Anterior cingulate cortex (tissue), 58 donors: ENCODE results near the gene LAMA4.

ENCODE experiments used
- DNase-seq, 58 donors: peaks; one replicate each; lab custom pipeline; 2025; lab: John Stamatoyannopoulos, UW

LAMA4 gene

DNA sequence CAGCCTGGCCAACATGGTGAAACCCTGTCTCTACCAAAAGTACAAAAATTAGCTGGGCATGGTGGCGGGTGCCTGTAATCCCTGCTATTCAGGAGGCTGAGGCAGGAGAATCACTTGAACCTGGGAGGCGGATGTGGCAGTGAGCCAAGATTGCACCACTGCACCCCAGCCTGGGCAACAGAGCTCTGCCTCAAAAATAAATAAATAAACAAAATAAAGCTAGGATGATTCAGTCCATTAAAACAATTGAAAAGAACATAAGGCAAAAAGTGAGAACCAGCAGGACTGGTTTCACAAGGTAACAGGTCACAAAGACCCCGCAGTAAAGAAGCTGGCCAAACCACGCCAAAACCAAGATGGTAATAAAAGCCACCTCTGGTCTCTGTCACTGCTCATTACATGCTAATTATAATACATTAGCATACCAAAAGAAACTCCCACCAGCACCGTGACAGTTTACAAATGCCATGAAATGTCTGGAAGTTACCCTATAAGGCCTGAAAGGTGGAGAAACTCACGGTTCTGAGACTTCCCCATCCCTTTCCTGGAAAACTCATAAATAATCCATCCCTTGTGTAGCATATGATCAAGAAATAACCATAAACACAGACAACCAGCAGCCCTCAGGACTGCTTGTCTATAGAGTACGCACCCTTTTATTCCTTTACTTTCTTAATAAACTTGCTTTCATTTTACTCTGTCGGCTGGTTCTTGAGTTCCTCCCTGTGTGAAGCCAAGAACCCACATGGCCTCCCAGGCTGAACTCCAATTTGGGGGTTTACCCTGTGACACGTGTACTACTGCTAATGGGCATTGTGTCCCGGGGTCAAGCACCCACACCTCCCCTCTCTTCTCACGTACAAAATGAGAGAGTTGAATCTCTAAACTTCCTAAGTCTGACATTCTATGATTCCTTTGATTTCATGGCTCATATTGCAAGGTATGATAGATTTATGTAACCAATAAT is 10.2 kb downstream of the LAMA4 start:
- DNase-seq, result peak in 6 of 58 donors; percentile 2 to 34 (median 8)

DNA sequence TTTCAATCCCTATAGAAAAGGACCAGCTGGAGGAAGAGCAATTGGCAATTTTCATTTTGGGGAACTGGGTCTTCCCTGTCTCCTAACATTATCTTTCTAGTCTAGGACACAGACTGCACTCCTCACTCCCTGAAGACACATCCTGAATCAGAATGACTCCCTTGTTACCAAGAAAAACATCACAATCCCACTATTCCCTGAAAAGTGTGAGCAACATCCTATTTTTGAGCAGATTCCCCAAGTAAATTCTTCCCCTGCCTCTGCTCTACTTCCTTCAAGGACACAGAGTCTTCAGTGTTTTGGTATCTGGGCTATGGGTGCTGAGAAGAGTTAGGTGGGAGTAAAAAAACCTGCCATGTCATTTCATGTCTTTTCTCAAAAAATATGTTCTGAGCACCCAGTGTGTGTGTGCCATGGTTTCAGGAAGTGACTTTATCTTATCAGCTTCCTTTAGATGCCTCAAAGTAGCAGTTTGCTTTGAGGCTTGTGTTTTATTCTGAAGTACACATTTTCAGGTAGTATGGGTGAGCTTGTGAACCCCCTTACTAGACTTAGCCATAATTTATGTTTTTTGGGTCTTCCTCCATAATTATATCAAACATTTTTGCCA is 12.4 kb downstream of the LAMA4 start:
- peak in 1 of 58 donors; percentile 29 for DNase-seq

DNA sequence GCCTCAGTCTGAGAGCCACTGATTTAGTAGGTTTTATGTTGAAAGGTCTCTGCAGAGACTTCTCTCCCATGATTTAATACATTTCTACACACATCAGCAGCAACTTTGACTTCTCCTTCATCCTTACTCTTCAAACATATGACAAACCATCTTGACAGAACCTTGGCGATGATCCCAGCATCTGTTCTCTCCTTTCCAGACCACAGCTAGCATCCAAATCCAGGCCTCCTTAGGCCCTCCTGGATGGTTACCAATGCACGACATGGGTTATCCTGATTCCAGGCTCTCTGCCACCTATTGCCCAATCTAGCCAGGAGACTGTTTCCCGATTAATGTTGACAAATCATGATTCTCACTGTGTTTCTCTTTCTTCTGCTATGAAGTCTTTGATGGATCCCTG is 16.8 kb downstream of the LAMA4 start:
- peak in 2 of 58 donors; percentile 9 to 18 for DNase-seq

DNA sequence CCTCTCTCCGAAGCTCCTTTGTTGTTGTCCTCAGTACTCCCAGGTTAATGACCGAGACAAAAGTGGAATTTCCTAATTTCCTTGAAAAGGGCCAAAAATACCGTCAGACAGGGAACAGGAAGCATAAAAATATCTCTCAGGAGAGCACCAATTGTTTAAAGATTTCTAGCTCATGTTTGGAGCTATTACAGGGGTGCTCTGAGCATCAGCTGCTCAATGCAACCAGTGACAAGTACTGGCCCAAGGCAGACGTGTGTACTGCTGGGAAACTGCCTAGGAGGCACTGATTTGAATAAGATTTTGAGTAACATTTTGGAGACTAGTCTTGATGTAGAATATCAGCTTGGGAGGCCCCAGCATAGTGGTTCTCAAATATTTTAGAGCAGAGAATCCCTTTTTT is 17.3 kb downstream of the LAMA4 start:
- no peak for DNase-seq

DNA sequence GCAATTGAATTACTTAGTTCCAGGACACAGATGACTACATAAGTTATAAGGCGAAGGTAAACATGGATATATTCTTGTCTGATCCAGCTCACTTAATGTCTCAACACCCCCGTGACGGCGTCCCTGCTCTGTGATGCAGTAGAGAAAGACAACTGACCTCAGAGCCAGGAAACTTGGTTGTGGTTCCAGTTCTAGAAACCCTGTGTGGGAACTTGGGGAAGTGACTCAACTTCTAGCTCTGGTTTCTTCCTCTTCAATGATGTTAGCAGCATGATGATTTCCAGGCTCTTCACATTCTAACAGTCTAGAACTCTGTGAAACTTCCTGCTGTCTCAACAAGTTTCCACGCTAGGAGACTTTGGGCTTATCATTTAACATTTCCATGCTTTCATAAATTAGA is 18.4 kb downstream of the LAMA4 start:
- no peak for DNase-seq

DNA sequence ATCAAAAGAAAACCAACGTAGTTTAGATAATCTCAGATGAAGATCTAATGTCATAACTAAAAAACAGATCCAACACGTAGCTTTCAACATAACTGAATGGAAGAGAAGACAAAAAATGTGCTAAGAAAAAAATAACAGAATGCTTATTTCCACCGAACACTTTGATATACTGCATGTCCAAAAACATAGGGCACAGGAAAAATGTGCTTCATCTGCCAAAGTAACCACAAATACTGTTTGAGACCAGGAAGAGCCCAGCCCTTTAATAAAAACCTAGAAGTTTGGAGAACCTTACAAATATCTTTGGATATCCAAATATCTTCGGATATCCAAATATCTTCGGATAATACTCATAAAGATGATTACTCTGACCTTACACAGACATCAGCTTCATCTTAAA is 19.8 kb downstream of the LAMA4 start:
- DNase-seq, result no peak

DNA sequence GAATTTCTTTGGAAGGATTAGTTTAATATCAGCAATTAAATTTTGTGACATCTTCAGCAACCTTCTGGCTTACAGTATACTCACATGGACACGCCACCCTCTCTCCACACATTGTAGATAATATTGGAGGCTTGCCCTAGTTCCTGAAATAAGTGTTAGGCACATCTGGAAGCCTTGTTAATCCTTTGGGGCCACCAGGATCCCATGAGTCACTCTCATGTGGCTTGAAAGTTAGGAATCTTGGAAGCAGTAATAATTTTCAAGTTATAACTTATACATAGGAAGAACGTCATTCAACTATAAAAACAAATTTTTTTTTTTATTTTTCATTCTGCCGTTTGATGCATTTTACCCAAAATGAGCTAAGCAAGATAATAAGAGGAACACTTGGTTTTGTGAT is 20.5 kb downstream of the LAMA4 start:
- no peak for DNase-seq

DNA sequence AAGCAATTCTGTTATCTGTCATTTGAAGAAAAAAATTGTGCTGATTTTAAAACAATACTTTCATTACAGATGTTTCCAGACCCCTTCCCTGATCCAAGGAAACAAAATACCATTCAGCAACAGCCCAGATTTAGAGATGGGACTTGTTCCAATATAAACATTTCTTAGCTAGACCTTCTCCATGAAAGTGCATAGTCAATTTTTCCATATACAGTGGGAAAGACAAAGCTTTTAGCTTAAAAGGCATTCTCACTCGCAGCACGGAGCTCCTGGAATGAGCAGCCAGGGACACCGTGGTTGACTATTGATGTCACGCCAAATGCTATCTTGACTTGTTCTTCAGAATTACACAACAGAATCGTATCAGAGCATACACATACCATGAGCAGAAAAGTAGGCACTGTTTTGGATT is 21.5 kb downstream of the LAMA4 start:
- DNase-seq, result no peak

DNA sequence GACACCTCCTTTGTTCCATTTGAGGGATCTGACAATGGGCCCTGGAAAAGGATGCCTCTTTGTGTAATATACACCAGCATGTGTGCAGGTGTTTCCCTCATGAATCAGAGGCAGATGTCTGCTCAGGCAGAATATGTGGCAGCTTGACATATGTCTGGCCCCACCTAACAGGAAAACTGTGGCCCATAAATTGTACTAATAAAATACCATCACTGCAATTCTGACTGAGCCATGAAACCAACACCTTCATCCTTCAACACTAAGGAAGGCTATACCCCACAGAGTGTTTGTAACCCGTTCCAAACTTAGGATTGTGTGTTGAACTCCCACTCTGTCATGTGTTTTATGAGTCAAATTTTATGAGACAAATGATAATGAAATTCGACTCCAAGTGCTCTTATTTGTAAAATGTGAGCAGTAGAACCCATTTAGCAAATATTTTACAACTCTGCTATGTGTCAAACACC is 22.7 kb downstream of the LAMA4 start:
- no peak for DNase-seq

DNA sequence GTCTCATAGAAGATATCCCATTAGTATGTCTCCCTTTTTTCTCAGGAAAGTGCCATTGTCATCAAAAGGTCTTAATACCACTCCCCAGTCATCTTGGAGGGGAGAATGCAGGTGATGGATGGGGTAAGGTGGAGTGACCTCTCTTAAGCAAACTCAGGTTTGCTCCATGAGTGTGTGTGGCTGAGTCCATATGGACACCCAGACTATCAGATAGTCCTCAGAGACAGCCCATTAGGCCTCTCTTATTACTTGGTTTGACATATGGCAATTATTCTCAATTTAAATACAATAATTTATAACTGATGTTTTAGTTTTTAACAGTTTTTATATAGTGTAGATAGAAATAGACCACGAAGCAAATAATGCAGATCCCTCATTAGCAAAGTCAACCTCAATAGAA is 23.2 kb downstream of the LAMA4 start:
- no peak for DNase-seq

DNA sequence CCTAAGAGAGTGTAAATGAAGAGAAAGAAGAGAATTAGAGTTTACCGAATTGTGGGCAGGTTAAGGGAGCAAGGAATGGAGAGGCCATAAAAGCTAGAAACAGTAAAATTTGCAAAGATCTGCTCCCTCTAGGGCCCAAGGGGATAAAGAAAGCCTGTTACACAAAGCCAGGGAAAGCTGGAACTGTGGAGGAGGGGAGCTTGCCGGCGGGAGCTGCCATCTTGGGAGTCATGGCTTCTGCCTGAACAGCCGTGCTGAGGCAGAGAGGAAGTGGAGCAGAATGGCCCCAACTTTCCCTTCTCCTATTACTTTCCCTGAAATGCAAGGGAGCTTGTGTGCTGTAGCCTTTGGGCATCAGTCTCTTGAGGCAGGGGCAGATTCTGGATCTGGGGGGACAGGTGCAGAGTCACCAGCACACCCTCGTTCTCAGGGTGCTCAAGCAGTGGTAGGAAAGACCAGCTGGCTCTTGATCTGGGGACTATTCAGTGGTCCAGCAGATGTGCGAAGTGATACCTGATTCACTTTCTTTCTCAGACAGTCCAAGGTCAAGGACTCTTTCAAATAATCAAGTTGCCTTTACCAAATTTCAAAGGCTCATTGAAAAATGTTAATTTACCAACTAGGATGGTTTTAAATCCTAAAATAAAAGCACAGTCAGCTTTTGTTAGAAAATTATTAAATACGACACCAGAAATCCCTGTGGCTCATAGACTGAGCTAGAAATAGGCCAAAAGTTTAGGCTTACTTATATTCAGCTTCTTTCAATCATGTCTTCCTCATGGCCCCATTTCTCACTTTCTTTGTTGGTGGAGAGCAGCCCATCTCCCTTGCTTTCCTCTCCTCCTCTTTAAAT is 25.7 kb downstream of the LAMA4 start:
- no peak for DNase-seq

DNA sequence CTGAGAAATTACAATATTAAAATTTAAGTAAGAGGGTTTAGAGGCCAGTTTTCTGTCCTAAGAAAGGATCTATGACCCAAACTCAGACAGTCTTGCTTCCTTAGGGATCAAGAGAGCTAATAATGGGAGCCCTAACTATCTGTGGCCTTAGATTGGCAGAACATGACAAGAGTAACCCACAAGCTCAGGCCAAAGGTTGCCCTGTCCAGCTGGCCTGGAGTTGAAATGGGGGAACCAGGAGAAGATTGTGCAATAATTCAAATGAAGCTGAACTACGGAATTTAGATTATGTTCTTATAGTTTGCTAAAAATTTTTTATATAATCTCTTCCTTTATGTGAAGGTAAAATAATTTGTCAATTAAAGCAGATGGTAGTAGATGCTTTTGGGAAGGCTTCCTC is 26.4 kb downstream of the LAMA4 start:
- DNase-seq, result no peak

DNA sequence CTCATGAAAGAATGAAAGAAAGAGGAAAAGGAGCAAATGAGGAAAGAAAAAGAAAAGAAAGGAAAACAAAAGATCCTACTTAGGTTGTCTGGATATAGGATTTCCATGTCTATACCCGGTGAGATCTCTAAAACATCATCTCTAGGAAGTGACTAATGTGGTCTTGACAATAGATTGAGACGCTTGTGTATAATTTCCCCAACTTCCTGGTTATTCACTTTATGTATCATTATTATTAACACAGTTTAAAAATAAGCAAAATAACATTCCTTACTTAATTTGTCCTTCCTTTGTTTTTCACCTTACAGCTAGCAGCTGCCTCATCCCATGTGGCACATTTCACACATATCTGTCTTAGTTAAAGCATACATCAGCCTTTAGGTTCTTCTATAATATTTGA is 27.0 kb downstream of the LAMA4 start:
- no peak for DNase-seq

DNA sequence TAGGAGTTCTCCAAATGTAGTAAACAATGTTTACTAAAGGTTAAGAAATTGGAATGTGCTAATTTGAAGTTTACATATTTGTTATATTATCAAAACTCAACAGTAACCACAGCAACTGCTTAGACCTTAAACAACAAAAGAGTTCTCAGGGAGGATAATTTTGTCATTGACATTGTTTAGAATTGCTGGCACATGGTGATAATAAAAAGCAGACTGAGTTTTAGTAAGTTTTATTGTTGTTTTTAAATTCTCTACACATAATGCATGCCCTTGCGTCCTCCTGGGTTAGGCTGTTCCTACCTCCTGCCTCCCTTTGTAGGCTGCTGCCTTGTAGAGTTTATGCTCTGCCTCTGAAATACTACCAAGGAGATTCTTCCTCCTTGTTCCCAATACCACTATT is 28.7 kb downstream of the LAMA4 start:
- DNase-seq, result no peak

DNA sequence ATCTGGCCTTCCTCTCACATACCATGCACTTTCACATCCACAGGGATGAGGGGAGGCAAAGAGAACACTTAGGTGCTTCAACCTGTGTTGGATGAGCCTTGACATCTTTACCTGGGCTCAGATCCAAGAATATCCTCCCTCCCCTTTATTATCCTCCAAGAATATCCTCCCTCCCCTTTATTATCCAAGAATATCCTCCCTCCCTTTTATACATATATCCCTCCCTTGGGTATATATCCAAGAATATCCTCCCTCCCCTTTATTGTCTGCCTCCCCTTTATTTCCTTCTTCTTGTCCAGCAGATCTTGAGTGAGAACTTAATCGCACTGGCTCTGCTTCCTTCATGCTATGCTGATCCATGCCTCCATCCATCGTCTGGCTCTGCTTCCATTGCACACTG is 30.3 kb downstream of the LAMA4 start:
- DNase-seq, result no peak

DNA sequence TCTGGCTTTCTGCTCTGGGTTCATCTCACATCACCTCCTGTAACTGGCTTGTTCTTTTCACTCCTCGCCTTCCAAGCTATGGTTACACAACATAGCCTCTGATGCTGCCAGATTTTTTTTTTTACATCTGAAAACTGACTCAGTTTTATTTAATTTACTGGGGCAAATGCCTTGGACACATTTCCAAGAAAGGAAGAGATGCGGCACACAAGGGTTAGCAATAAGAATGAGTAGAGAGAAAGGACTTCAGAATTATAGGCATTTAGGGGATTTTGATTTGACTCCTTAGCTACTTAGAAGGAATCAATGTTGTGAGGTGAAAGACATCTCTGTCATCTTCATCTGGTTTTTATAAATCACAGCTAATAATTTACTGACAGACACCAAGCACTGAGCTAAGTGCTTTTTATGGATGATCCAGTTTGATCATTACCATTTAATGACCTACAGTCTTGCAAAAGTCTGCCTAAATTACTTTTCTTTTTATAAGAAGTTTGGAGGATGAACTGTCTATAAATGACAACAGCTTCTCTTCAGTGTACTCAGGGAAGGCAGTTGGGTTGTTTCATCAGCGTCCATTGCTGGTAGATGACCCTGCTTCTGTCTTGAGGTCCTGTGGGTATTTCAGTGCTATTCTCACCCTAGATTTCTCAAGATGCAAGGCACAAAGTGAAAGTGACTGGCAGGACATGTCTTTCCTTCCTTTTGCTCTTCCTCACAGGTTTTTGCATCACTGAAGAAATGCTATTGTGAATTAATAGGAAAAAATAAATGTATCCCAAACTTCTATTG is 31.1 kb downstream of the LAMA4 start:
- peak in 2 of 58 donors; percentile 7 to 16 for DNase-seq

DNA sequence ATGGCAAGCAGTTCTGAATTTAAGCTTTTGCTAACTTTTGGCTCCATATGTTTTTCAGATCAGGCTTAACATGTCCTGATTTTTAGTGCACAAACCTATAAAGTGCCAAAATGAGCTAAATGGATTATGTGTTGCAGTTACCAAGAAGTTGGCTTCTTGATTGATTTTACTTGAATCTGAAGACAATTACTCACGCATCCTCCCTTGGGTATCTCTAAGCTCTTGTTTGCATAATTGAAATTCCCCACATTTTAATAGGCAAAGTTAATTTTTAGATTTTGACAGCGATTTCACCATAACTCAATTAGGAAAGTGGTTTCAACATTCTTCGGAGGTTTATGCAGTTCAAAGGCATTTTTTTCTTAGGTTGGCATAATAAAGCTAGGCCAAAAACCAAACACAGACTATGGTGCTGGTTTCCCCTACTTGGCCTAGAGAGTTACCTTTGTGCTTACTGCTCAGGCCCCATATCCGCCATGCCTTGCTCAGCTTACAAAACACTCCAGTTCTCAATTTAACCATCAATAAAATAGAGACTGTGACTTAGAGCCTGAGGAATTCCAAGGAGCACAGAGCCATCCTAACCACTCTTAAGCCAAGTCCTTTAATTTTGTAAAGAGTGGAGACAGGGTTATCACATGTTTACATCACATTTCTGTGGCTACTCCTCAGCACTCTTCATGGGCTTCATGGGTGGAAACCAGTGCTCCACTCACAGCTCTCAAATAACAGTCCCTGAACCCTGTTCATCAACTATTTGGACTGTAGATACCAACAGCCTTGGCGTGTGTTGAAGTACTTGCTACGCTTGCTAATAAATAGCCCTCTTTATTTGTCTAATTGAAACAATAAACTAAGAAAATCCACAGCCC is 32.1 kb downstream of the LAMA4 start:
- no peak for DNase-seq

DNA sequence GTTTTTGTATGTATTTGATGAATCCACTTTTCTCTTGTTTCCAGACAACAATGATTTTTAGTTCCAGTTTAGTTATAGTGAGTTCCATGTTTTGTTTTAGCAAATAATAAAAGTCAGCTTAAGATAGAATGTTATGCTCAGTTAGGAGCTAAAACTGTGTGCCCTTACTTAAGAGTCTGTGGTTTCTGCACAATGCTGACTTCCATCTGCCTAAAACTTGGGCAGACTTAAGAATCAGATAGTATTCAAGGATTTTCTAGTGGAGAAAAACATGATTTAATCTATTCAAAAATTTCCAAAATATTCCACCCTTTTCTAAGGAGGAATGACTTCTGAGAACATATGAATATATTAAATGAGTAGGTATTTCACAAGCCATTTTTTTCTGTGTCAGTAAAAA is 32.8 kb downstream of the LAMA4 start:
- no peak for DNase-seq

DNA sequence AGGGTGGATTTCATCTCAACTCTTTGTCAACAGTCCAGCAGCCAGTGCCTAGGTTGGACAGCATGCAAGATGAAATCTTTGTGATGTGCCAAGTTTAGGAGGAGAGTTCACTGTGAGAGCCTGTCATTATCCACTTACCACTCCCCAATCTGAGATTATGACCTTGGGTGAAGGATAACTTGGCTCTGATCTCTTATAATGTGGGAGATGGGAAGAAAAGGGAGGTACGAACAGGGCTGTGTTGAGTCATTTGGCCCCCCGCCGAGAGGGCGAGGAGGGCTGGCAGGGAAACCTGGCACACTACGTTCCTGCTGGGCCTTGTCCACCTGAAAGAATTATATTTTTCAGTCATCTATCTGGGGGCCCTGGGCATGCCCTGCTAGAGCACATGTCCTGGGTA is 35.8 kb downstream of the LAMA4 start:
- peak in 2 of 58 donors; percentile 14 to 18 for DNase-seq
